ENCODE data around the gene CCDC24.

The CCDC24 gene

DNA sequence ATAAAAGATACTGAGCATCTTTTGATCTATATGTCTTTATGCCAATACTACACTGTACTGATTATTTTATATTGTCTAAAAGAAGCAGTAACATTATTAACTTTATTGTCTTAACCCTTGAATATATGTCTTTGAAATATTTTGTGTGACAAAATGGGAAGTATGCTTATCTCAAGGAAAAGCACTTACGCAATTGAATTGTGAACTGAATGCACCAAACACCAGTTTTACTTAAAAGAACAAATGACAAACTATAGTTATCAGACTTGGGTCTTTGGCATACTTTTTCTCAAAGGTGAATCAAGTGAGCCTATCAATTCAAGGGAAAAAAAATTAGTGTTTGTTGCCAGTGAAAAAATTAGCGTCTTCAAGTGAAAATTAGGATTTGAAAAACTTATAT, 49.0 kb downstream of the CCDC24 start:
- DNase-seq (ENCODE audit: low spot score): no peak

DNA sequence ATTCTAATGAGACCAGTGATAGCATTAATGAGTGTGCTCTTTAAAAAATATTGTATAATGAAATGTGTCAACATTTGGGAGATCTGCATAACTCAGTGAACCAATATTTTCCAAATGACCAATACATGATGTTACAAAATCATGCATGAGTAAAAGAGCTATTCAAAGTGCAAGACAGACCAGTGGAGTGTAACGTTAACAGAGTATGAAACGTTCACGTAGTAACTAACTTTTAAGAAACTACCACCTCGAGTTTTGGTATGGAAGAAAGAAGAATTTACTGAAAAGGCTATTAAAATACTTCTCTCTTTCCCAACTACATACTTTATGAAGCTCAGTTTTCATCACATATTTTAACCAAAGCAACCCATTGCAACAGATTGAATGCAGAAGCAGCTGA, 49.4 kb downstream of the CCDC24 start:
- no peak for DNase-seq (ENCODE audit: low spot score)

DNA sequence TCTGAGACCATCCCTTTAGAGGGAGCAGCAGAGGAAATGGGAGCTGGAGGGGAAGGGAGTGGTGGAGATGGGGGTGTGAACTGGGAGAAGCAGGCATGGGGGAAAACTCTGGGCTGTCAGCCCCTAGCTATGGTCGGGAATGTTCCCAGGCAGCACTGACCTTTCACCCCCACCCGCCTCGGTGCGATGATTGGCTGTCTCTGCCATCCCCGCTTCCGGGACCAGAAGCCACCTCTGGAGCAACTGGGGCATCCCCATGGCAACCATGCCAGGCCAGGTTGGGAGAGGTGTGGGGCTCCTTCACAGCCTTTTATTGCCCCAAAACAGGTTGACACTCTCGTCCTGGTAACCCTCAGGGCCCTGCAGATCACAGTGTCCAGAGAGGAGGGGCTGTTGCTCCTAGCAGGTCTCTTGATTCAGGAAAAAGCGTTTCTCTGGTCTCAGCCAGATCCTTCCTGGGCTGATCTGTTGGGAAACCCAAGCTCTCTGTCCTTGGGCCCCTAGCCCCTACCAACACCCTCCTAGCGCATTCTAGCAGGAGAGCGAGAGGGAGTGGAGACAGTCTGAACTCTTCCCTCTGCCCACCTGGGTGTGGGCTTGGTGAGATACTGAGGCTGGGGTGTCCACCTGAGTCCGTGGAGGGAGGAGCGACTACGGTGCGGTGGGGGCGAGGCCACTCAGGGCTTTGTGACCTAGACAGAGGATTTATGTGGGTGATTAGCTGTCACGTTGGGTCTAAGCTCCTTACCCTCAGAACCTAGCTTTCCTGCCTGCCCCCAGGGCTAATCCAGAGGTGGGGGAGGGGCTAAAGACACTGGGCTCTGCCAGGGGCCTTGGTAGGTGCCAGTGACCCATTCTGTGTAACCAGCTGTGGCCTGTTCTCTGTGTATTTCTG, 52.0 kb downstream of the CCDC24 start:
- no peak for DNase-seq (ENCODE audit: low spot score)

DNA sequence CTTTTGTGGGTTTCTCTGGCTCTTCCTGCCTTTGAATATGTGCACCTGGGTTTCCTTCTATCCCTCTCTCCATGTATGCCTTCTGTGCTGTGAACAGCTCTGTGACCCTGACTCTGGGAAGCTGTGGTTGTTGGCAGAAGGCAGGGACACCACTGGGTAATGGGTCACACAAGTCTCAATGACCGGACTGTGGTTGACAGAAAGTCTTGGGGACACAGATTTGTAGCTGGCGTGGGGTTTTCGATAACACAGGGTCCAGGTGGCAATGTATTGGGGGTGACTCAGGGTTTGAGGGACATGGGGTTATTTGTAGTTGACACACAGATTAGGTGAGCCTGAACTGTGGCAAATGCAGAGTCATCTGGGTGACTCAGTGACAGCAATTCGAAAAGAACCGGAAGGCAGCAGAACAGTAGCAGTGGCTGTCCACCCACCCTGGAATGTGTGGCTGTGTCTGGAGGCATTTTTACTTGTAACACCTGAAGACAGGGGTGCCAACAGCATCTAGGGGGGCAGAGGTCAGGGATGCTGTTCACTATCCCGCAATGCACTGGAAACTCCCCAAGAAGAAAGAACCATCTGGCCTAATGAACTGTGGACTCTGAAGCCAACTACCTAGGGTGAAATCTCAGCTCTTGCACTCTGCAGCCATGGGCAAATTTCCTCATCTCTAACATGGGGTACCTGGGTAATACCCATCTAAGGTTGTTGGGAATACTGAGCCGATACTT, 52.8 kb downstream of the CCDC24 start:
- no peak for DNase-seq (ENCODE audit: low spot score)

DNA sequence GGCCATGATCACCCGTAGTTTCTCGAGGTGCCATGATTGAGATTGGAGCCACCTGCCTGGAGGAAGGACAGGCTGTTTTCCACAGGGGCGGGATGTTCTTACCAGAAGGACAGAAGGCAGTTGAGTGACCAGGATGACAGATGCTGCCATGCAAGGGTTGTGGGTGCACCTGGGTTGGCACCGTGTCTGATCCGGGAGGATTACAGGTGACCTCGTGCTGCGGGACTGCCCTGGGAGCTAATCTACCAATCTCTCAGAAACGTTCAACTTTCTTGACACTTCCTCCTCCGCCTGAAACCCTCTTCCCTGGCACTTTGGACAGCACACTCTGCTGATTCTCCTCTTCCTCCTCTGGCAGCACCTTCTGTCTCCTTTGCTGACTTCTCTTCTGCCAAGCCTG, 53.7 kb downstream of the CCDC24 start:
- no peak for DNase-seq (ENCODE audit: low spot score)
